ENCODE measurements around the gene PAGR1.

DNA sequence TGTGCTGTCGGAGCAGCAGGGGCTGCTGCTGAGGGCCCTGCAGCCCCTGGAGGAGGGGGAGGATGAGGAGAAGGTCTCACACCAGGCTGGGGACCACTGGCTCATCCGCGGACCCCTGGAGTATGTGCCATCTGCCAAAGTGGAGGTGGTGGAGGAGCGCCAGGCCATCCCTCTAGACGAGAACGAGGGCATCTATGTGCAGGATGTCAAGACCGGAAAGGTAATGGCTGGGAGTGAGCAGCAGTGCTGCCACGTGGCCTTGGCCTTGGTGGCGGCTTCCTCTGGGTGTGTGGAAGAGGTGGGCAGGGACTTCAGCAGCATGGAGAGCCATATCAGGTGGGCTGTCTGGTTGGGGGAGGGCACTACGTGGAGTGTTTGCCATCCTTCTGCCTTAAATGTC, 24.3 kb downstream of the PAGR1 start:
- TF ChIP-seq, protein P1, sequence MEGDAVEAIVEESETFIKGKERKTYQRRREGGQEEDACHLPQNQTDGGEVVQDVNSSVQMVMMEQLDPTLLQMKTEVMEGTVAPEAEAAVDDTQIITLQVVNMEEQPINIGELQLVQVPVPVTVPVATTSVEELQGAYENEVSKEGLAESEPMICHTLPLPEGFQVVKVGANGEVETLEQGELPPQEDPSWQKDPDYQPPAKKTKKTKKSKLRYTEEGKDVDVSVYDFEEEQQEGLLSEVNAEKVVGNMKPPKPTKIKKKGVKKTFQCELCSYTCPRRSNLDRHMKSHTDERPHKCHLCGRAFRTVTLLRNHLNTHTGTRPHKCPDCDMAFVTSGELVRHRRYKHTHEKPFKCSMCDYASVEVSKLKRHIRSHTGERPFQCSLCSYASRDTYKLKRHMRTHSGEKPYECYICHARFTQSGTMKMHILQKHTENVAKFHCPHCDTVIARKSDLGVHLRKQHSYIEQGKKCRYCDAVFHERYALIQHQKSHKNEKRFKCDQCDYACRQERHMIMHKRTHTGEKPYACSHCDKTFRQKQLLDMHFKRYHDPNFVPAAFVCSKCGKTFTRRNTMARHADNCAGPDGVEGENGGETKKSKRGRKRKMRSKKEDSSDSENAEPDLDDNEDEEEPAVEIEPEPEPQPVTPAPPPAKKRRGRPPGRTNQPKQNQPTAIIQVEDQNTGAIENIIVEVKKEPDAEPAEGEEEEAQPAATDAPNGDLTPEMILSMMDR (IDR thresholded peaks at IDR 0.05; ENCODE audit: insufficient read depth, low read length, poor library complexity, severe bottlenecking) = no peak
- no peak for TF ChIP-seq EZH2phosphoT487 (conservative IDR thresholded peaks at IDR 0.05; ENCODE audit: low read length)
